K562 (cell line): ENCODE results near the gene MAML3. TPM values are rescaled to one million over a fixed set of nuclear protein-coding genes. Genes with fewer than 3 reads are reported as not detected.
A peak's percentile ranks its signal among the peaks of the same experiment; 100 is the strongest.

Source experiments
- ASH1L ChIP-seq: fragments of 450-650 bp; IDR thresholded peaks from 2 replicates; pipeline ENCODE4 v1.6.1; 2018; ENCODE audit warnings: borderline replicate concordance, mild to moderate bottlenecking, low read depth; ENCODE audit not compliant: partially characterized antibody
- FOXA1 ChIP-seq: fragments of 450-650 bp; IDR thresholded peaks from 2 replicates; pipeline ENCODE4 v1.6.1; 2016; ENCODE audit warnings: mild to moderate bottlenecking, borderline replicate concordance
- HES1 ChIP-seq: fragments of 450-650 bp; IDR thresholded peaks from 2 replicates; pipeline ENCODE4 v1.6.1; 2016; ENCODE audit warnings: low read depth, mild to moderate bottlenecking, moderate library complexity
- HLTF ChIP-seq: fragments of 450-650 bp; IDR thresholded peaks from 2 replicates; pipeline ENCODE4 v1.6.1; 2016
- HMG20B ChIP-seq: fragments of 250-450 bp; sonication (Bioruptor Pico); IDR thresholded peaks from 2 replicates; pipeline ENCODE4 v1.5.0; 2021; ENCODE audit warnings: mild to moderate bottlenecking
- JUN ChIP-seq, 2 experiments: sonication (generic) in 1 of 2; formaldehyde crosslinking in 1 of 2; IDR thresholded peaks; 2 replicates each; pipeline versions ENCODE4 v1.6.1 to v1.8.0; 2012 to 2022; ENCODE audit warnings: borderline replicate concordance in 2 of 2, mild to moderate bottlenecking in 2 of 2, improper control_type of control experiment in 1 of 2, low read depth in 1 of 2, low read length in 1 of 2, missing genetic modification reagents in 1 of 2
- LCOR ChIP-seq: sonication (generic); formaldehyde crosslinking; IDR thresholded peaks from 2 replicates; pipeline ENCODE4 v1.8.0; 2022; ENCODE audit warnings: mild to moderate bottlenecking, missing genetic modification reagents
- PTBP1 ChIP-seq: fragments of 200-400 bp; formaldehyde crosslinking; IDR thresholded peaks from 2 replicates; pipeline ENCODE4 v1.6.1; 2017; ENCODE audit warnings: low read depth, low read length
- PTRF ChIP-seq: fragments of 450-650 bp; IDR thresholded peaks from 2 replicates; pipeline ENCODE4 v1.6.1; 2016; ENCODE audit warnings: mild to moderate bottlenecking, missing genetic modification characterization, missing compliant biosample characterization
- SP1 ChIP-seq: sonication (generic); formaldehyde crosslinking; IDR thresholded peaks from 2 replicates; pipeline ENCODE4 v1.8.1; 2022; ENCODE audit warnings: mild to moderate bottlenecking, missing genetic modification reagents
- SREBF2 ChIP-seq: sonication (generic); formaldehyde crosslinking; IDR thresholded peaks from 2 replicates; pipeline ENCODE4 v1.4.0; 2020; ENCODE audit warnings: mild to moderate bottlenecking, missing genetic modification reagents
- U2AF1 ChIP-seq: fragments of 200-400 bp; formaldehyde crosslinking; optimal IDR thresholded peaks from 2 replicates; pipeline ENCODE3; 2017; ENCODE audit warnings: mild to moderate bottlenecking, low read depth, low read length, moderate library complexity
- ZBTB33 ChIP-seq: sonication (generic); formaldehyde crosslinking; IDR thresholded peaks from 2 replicates; pipeline ENCODE4 v1.8.1; 2023; ENCODE audit warnings: mild to moderate bottlenecking, missing genetic modification reagents
- ZKSCAN1 ChIP-seq: fragments of 150-350 bp; IDR thresholded peaks from 2 replicates; pipeline ENCODE4 v1.6.1; 2016; ENCODE audit warnings: low read depth, low read length
- ZNF146 ChIP-seq: IDR thresholded peaks from one replicate; pipeline ENCODE4 v1.6.1; 2018; ENCODE audit warnings: missing compliant biosample characterization; ENCODE audit not compliant: unreplicated experiment
- ZNF395 ChIP-seq: fragments of 200-800 bp; sonication (Bioruptor generic); IDR thresholded peaks from 2 replicates; pipeline ENCODE4 v1.6.1; 2017; ENCODE audit warnings: missing genetic modification characterization, missing compliant biosample characterization
- polyA plus RNA-seq, 8 experiments: library from polyadenylated mRNA; depleted of rRNA in 4 of 8; stranded (reverse) in 5 of 8; unstranded in 3 of 8; fragments of >200 nt; fragmentation: Nextera tagmentation in 2 of 8; fragmentation: Illumina TruSeq in 1 of 8; extraction: Ambion mirVana in 2 of 8; extraction: Trizol in 1 of 8; gene quantifications; 2 replicates each; pipeline versions ENCODE4 v1.2.1 to v1.2.3, GENCODE V29; 2011 to 2014; ENCODE audit warnings: inconsistent platforms in 1 of 8, missing spikeins in 1 of 8
- total RNA-seq, 7 experiments: library from RNA; depleted of rRNA in 6 of 7; stranded (reverse); fragments of >200 nt in 6 of 7; fragmentation: Illumina TruSeq in 2 of 7; extraction: Trizol in 2 of 7; gene quantifications; 2 replicates each; pipeline versions ENCODE4 v1.2.1 to v1.2.3, GENCODE V29; 2011 to 2021; ENCODE audit warnings: low replicate concordance in 1 of 7
- TF ChIP-seq, protein P1 (sequence below): fragments of 250-450 bp; sonication (Bioruptor Pico); IDR thresholded peaks from 2 replicates; pipeline ENCODE4 v1.5.0; 2021; ENCODE audit warnings: mild to moderate bottlenecking, borderline replicate concordance
- TF ChIP-seq, protein P2 (sequence below): fragments of 450-650 bp; formaldehyde crosslinking; conservative IDR thresholded peaks from 2 replicates; pipeline ENCODE4 v1.4.0; 2022; ENCODE audit warnings: mild to moderate bottlenecking, missing genetic modification characterization

The MAML3 gene
- total and polyA plus RNA-seq, 9 of the 15 experiments (the other 6 are each of a cell fraction or from before 2014, with no cell fraction given) = 0.01 to 0.55 (median 0.25) TPM

- TF ChIP-seq HES1 (no peak), SP1 (CRISPR knock-in tag) (peak; percentile 49; the same call in 1 of the 2 replicates), SREBF2 (CRISPR knock-in tag) (no peak), ZNF146 (CRISPR knock-in tag) (no peak), FOXA1 (no peak), LCOR (peak; percentile 54), HLTF (no peak), PTRF (tag) (no peak), ZBTB33 (CRISPR knock-in tag) (no peak), HMG20B (no peak), JUN (IDR thresholded peaks at IDR 0.05; ENCODE audit: borderline replicate concordance, low read depth, low read length) (no peak), JUN (CRISPR knock-in tag; IDR thresholded peaks at IDR 0.05; ENCODE audit: borderline replicate concordance) (no peak), U2AF1 (peak; percentile 42), ZKSCAN1 (no peak), ASH1L (peak; percentile 50), ZNF395 (CRISPR knock-in tag) (peak; percentile 64), PTBP1 (no peak)
- TF ChIP-seq, protein P1, sequence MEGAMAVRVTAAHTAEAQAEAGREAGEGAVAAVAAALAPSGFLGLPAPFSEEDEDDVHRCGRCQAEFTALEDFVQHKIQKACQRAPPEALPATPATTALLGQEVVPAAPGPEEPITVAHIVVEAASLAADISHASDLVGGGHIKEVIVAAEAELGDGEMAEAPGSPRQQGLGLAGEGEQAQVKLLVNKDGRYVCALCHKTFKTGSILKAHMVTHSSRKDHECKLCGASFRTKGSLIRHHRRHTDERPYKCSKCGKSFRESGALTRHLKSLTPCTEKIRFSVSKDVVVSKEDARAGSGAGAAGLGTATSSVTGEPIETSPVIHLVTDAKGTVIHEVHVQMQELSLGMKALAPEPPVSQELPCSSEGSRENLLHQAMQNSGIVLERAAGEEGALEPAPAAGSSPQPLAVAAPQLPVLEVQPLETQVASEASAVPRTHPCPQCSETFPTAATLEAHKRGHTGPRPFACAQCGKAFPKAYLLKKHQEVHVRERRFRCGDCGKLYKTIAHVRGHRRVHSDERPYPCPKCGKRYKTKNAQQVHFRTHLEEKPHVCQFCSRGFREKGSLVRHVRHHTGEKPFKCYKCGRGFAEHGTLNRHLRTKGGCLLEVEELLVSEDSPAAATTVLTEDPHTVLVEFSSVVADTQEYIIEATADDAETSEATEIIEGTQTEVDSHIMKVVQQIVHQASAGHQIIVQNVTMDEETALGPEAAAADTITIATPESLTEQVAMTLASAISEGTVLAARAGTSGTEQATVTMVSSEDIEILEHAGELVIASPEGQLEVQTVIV = no peak
- TF ChIP-seq, protein P2, sequence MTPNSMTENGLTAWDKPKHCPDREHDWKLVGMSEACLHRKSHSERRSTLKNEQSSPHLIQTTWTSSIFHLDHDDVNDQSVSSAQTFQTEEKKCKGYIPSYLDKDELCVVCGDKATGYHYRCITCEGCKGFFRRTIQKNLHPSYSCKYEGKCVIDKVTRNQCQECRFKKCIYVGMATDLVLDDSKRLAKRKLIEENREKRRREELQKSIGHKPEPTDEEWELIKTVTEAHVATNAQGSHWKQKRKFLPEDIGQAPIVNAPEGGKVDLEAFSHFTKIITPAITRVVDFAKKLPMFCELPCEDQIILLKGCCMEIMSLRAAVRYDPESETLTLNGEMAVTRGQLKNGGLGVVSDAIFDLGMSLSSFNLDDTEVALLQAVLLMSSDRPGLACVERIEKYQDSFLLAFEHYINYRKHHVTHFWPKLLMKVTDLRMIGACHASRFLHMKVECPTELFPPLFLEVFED (CRISPR knock-in tag) = no peak
Observed at GRCh38 chr4:140153718-140154571, at the start of gene MAML3 (continued).
